NCI-H526 treated with DMSO at 0.1 percent for 48 hours (cell line): Measurements from ENCODE around the gene FOXN3.

Source experiments
- DNase-seq: peaks from one replicate; lab custom pipeline; 2025; lab: John Stamatoyannopoulos, UW

The FOXN3 gene

DNA sequence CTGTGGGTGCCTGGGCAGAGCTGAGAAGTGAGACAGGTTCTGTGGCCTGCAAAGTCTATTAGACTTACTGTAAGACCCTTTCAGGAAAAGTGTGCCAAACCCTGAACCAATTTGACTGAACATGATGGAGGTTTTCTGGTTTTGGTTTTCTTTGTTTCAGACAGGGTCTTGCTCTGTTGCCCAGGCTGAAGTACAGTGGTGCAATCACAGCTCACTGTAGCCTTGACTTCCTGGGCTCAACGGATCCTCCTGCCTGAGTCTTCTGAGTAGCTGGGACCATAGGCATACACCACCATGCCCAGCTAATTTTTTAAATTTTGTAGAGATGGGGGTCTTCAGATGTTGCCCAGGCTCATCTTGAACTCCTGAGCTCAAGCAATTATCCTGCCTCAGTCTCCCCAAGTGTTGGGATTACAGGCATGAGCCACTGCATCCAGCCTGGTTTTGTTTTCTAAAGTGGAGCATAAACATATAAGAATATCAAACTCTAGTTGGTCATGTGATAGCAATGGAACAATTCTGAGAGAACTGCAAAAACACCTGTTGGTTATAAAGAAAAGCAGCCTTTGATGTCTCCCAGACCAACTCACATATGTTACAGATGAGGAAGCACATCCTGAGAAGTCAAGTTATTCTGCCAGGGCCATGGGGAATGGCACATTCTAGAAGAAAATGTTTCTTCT lies 166.9 kb downstream of the FOXN3 start:
- DNase-seq = no peak

DNA sequence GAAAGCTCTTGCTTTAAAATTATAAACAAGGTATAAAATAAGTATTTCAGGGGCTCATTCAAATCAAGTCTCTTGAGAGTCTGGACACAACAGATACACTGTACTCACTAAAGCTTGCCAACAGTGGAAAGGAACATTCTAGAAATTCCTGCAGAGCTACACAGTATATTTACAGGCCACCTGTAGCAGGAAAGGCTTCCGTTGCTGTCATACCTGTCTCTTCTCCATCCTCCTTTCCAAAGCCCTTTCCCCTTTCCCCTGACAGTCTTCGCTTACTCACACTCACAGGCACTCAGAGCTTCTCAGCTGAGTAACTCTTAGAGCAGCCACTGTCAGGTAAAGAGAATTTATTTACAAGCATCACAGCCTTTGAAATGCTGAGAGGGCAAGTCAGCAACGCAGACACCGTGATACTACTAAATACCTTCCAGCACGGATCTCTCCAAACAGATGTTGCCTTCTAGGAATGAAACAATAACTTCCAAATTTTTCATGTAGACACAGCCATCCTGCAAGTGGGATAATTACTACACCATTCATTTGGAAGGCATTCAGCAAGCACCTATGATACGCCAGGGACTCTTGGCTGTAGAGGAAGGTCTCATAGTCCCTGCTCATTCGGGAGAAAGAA lies 167.9 kb downstream of the FOXN3 start:
- no peak for DNase-seq

DNA sequence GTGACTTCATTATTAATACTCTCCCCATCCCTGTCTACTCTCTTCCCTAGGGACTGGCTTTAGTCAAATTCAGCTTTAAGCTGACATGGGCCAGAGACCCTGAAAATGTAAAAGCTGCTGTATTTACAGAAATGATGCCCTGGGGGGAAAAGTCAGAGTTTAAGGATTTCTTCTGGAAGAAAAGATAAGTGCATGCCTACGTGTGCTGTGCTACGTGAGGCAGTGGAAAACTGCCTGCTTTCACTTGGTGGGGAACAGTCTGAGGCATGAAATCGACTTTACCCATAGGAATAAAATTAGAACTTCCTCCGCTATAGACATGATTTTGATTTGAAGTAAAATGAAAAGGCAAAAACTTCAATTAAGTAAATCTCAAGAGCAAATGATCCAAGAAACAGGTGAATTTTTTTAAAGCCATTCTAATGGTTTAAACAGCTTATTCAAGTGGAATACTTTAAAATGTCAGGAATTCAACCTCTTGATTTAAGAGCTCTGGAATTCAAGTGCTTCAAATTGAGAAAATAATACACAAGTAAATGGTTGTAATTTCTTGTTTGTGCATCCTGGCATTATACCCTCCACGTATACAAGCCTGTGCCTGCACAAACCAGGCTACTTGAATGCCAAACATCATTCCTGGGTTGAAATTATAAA lies 168.5 kb downstream of the FOXN3 start:
- no peak for DNase-seq

DNA sequence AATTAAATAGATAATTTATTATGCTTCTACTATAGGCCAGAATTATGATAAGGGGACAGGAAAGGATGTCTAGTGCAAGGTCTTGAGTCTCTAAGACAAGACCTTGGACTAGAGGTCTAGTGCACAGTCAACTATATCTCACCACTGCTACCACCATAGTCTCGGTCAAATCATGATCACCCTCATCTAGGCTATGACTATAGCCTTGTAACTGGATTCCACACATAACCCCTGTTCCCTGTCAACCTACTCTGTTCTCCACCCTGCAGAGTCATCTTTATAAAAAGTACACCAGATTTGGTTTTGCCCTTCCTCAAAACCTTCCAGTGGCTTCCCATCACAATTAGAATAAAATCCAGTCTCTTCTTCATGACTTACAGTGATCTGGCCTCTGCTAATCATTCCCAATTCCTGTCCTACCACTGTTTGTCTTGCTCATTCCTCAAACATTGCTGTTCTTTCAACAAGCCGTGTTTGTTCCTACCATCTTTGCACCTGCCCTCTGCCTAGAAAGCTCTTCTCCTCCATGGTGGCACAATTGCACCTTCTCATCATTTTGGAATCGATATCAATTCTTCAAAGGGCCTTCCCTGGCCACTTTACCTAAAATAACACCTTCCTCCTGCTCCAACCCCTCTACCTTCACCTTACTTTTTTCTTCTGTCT lies 169.4 kb downstream of the FOXN3 start:
- DNase-seq = no peak

- no peak for DNase-seq
Observed at GRCh38 chr14:89246290-89246689, 170.7 kb downstream of the FOXN3 start.

DNA sequence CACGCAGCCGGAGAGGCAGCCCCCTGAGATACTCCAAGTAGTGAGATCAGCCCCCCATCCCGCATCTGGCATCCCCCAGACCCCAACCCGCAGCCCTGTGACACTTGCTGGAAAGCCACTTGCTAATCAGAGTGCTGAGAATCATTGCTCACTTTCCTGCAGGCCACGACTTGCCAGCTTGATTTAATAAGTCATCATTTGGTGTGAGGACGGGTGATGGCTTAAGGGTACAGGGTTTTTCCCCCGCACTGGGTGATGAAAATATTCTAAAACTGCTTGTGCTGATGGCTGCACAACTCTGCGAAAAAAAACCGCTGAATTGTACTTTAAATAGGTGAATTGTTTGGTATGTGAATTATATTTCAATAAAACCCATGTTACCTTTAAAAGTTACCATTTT lies 171.2 kb downstream of the FOXN3 start:
- no peak for DNase-seq

DNA sequence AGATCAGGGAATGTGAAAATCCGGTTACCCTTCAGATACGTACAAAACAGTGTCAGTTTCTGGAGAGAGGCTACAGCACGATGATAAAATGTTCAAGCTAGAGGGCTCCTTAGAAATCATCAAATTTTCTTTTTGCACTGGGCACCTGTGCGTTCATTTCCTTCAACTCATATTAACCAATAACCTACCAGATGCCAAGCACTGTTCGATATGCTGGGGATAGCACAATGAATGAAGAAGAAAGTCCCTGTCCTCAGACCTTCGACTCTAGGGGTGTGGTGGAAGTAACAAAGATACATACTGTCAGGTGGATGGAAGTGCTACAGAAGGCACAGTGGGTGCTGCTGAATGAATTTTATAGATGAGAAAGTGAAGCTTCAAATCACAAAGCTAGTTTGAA lies 172.3 kb downstream of the FOXN3 start:
- no peak for DNase-seq

DNA sequence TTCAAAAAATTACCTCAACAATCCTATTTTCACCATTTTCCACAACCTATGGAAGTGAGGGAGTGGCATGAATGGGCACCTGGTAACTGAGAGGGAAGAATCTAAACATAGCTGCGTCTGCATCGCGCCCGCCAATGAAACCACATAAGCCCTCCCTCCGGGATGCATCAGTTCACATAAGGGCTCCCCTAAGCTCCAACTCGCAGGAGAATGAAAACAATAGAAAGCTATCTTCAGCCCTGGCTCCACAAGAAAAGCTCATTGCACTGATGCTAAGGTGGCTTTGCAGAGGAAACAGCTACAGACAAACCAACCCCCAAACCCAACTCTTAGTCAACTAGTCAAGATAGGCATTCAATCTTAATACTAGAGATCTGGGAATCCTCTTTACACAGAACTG lies 173.3 kb downstream of the FOXN3 start:
- DNase-seq = no peak

- DNase-seq = no peak
Observed at GRCh38 chr14:89243286-89243685, 173.7 kb downstream of the FOXN3 start.

GRCh38 chr14:89242652-89243279 lies 174.3 kb downstream of the FOXN3 start:
- no peak for DNase-seq

DNA sequence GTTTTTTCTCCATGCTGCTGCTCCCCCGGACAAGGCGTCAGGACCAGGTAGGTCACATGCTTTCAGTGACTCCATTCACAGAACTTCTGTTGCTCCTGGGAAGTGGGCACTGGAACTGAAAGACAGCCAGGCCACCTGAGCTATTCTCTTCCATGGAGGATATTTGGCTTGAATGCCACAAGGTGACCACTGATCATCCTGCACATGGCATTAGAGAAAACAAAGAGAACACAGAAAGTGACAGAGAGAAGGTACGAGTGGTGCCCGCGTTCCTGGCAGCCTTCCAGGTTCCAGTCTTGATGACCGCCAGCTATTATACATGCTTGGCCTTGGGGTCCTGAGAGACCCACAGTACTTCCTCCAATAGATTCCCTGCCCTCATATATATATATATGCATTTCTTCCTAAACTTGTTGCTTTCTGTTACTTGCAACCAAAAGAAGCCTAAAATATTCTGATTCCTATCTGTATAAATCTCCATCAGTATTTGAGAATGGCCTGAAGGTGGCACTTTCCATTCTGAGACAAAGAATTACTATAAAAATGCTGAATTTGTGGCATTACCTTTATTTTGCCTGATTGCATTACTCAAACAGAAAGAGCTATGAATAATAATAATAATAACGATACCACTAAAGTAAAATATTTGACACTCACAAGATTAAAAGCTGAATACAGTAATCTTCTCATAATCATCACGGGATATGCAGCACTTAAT lies 174.9 kb downstream of the FOXN3 start:
- no peak for DNase-seq

DNA sequence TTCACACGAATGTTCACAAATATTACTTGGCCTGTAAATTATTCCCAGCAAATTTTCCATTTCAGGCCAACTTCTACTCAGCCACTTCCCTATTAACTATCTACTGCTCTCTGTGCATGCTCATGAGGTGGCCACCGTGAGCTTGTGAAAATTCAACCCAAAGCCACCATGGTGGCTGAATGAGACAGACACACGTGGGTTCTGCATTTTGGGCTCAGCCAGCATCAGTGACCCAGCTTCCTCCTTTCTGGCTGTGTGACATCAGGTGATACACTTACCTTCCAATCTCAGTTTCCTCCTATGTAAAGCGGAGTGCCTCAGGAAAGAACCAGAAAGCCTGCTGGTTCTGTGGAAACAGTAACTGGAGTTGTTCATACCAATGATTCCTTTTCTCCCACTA lies 175.8 kb downstream of the FOXN3 start:
- no peak for DNase-seq

- DNase-seq = no peak
Observed at GRCh38 chr14:89240414-89240813, 176.6 kb downstream of the FOXN3 start.

DNA sequence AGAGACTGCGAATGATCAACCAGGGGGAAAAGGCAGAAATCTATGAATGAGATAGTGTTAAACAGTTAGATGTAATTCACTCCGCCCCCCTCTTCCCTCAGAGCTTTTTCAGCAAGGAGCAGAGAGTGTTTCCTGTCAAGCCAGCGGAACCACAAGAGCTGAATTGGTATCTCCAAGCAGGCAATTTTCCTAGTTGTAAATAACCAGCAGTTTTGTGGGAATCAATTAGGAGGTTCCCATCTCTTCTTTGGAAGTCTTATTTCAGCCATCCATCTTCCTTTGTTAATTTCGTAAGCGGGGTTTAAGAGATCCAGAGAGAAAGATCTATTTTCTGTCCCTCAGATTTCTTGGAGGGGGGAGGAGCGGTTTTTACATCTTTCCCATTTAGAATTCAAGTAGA lies 178.0 kb downstream of the FOXN3 start:
- DNase-seq = no peak

DNA sequence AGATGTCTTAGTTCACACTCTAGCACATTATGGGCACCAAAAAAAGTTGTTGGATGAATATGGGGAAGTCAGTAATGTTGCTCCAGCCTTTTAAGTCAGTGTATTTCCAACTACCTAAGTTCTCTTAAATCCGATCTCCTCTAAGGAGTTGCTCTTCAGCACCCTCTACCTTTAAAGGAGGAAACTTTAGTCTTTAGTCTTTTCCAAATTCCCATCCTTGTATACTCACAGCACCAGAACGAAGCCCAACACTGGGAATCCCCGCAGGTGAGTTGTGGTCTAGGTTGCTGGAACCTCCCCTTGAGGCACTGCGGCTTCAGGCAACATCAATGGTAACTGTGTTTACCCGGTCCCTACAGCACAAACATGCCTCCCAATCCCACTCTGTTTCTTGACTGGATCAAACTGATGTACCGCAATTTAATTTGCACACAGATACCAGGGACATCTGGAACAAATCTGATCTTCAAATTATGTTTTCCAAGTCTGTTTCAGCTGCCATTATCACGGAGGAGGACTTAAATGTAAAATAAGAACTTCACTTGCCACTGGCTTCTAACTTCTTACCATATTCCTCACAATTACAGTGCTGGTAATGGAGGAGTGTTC lies 179.0 kb downstream of the FOXN3 start:
- no peak for DNase-seq

DNA sequence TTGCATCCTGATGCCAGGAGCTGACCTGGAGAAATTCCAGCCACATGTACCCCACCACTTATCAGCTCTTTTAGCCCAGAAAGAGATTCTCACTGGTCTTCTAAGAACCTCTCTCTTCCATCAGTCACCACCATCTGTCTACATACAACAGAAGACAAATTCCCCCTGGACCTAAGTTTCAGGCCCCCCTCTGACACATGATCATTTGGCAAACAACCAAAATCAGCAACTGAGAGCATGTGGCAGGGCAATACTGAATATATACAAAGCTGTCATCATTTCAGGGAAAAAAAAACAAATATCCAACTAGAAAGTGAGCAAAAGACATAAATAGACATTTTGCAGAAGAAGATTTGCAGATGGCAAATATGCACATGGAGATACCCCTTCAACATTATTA lies 180.2 kb downstream of the FOXN3 start:
- no peak for DNase-seq

DNA sequence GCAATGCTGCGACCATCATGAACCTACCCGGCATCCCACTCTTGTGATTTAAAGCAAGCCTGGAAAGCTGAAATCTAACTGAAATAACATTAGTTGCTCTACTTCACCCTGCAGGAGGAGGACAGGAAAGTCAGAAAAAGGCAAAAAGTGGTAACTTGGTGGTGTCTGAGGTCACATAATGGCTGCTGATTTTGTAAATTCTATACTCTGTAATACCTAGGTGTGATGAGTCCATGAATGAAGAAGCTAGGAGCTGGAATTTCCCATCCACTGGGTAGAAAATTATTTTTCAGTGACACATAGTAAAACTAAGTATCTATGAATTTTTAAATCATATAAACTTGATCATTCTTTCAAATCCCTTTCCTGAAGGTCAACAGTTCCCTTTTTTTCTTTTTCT lies 183.8 kb downstream of the FOXN3 start:
- DNase-seq = no peak

DNA sequence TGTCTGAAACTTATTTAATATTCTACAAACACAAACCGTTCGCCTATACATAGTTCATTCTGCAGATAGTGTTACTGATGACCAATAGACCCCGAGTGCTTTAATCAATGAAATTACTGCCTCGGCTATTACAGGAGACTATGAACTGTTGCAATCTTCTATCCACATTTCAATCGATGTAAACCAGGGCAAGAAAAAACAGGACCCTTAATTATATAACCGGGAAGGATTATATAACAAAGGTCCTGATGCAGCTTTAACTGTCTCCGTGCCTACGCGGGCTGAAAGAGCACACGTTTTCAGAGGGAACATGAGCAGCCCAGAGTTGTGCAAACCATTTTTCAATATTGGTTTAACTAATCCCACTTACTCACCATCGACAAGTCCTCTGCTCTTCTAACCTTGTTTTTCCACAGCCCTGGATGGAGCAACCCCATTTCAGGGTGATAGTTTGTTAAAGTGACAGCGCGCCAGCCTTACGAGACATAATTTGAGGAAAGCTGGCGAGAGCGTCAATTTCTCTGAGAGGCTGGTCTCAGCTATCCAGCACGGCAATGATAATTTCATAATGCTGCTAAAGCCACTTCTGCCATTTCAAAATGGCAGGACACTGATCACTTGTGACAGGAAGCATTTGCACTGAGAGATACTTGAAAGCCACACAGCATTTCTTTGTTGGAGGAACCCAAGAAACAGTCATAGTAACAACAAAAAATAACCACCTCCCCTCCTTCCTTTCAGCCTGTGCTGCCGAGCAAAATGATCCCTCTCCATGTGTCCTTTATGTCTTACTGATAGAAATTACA lies 184.6 kb downstream of the FOXN3 start:
- DNase-seq = no peak

GRCh38 chr14:89231426-89232113 lies 185.5 kb downstream of the FOXN3 start:
- DNase-seq = no peak
